HCT116 (cell line): ENCODE measurements around the gene IRAK4. TPM values are rescaled to one million over a fixed set of nuclear protein-coding genes. Genes with fewer than 3 reads are reported as not detected.

Experiments used
- ATAC-seq: fragments of 200-7000 bp; cut with Tn5 transposase; 2 replicates; pipeline ENCODE4 v1.9.1; 2020; ENCODE audit warnings: mild to moderate bottlenecking, moderate library complexity
- BruUV-seq: library from RNA; stranded (reverse); fragments of 400-500 nt; replicated peaks from 2 replicates; lab custom pipeline; 2021; lab: Mats Ljungman, UMichigan
- CTCF ChIA-PET: fragments of 300-600 bp; sonication (Branson Sonifier 250); formaldehyde crosslinking; loops from one replicate; lab custom pipeline; 2021; ENCODE audit warnings: antibody characterized with exemption; lab: Charles Lee
- POLR2A ChIA-PET: fragments of 300-600, 350-600 bp; sonication (Branson Sonifier 250); formaldehyde crosslinking; loops from one replicate; lab custom pipeline; 2021; ENCODE audit warnings: antibody characterized with exemption; lab: Charles Lee
- RAD21 ChIA-PET, 2 experiments: fragments of 300-600 bp; sonication (Branson Sonifier 250); formaldehyde crosslinking; loops; one replicate each; lab custom pipeline; 2023; ENCODE audit warnings: low total read pairs in 2 of 2; ENCODE audit not compliant: uncharacterized antibody in 2 of 2, unreplicated experiment in 2 of 2, low non-redundant PET in 1 of 2; lab: Charles Lee
- DNase-seq: peaks from one replicate; pipeline ENCODE4 v3.0.0-alpha.2; 2010; ENCODE audit warnings: low read depth, low spot score
- H2AFZ ChIP-seq: fragments of 200-600 bp; shearing (Covaris generic), sonication (generic); 2 replicates; pipeline ENCODE4 v1.6.1; 2017; ENCODE audit warnings: low read depth, mixed run types, mixed read lengths, antibody characterized with exemption, low read length; ENCODE audit not compliant: poor library complexity, severe bottlenecking
- H3K27ac ChIP-seq: 2 replicates; pipeline ENCODE4 v1.5.1; 2012; ENCODE audit warnings: low read depth, low read length
- H3K27me3 ChIP-seq: fragments of 200-600 bp; sonication (generic); 2 replicates; pipeline ENCODE4 v1.6.1; 2016; ENCODE audit warnings: mixed run types, low read length, mixed read lengths; ENCODE audit not compliant: insufficient read depth
- H3K36me3 ChIP-seq, 2 experiments: fragments of 200-500 bp in 1 of 2; fragments of 200-600 bp in 1 of 2; sonication (Bioruptor generic) in 1 of 2; sonication (generic) in 1 of 2; 2 replicates each; pipeline versions ENCODE4 v1.5.1 to v1.6.1; 2014 to 2016; ENCODE audit warnings: low read length in 2 of 2, inconsistent platforms in 1 of 2, mixed read lengths in 1 of 2, mixed run types in 1 of 2; ENCODE audit not compliant: insufficient read depth in 2 of 2, control insufficient read depth in 1 of 2
- H3K4me1 ChIP-seq, 2 experiments: fragments of 200-600 bp in 1 of 2; sonication (generic) in 1 of 2; 2 replicates each; pipeline versions ENCODE4 v1.5.1 to v1.6.1; 2012 to 2017; ENCODE audit warnings: low read length in 2 of 2, inconsistent platforms in 1 of 2, mild to moderate bottlenecking in 1 of 2, mixed read lengths in 1 of 2, mixed run types in 1 of 2, moderate library complexity in 1 of 2; ENCODE audit not compliant: insufficient read depth in 2 of 2, control insufficient read depth in 1 of 2
- H3K4me2 ChIP-seq: fragments of 200-600 bp; sonication (generic); 2 replicates; pipeline ENCODE4 v1.6.1; 2017; ENCODE audit warnings: mixed run types, low read length, mixed read lengths
- H3K4me3 ChIP-seq, 2 experiments: fragments of 200-600 bp in 1 of 2; sonication (generic) in 1 of 2; replicated peaks in 1 of 2; 2 replicates each; pipeline ENCODE4 v1.5.1; 2011 to 2016; ENCODE audit warnings: low read length in 2 of 2, control low read depth in 1 of 2, low read depth in 1 of 2, mild to moderate bottlenecking in 1 of 2, mixed read lengths in 1 of 2, mixed run types in 1 of 2
- H3K79me2 ChIP-seq: fragments of 200-600 bp; sonication (generic); 2 replicates; pipeline ENCODE4 v1.6.1; 2017; ENCODE audit warnings: mild to moderate bottlenecking, mixed run types, low read length, moderate library complexity, mixed read lengths; ENCODE audit not compliant: insufficient read depth
- H3K9ac ChIP-seq: fragments of 200-600 bp; sonication (generic); 2 replicates; pipeline ENCODE4 v1.6.1; 2016; ENCODE audit warnings: low read length, mixed read lengths
- H3K9me2 ChIP-seq: fragments of 200-600 bp; sonication (generic), shearing (Covaris generic); 2 replicates; pipeline ENCODE4 v1.6.1; 2017; ENCODE audit warnings: mixed run types, mild to moderate bottlenecking, moderate library complexity; ENCODE audit not compliant: insufficient read depth
- H3K9me3 ChIP-seq, 2 experiments: fragments of 200-500 bp in 1 of 2; fragments of 200-600 bp in 1 of 2; sonication (Bioruptor generic) in 1 of 2; sonication (generic) in 1 of 2; 2 replicates each; pipeline ENCODE4 v1.6.1; 2014 to 2017; ENCODE audit warnings: low read length in 2 of 2, mixed read lengths in 2 of 2, inconsistent platforms in 1 of 2, low read depth in 1 of 2, mild to moderate bottlenecking in 1 of 2, mixed run types in 1 of 2, moderate library complexity in 1 of 2; ENCODE audit not compliant: control insufficient read depth in 1 of 2, insufficient read depth in 1 of 2
- H4K20me1 ChIP-seq: fragments of 200-600 bp; sonication (generic), shearing (Covaris generic); 2 replicates; pipeline ENCODE4 v1.6.1; 2017; ENCODE audit warnings: mixed run types, mild to moderate bottlenecking, moderate library complexity; ENCODE audit not compliant: insufficient read depth
- ATF3 ChIP-seq: IDR thresholded peaks from 2 replicates; pipeline ENCODE4 v1.6.1; 2012
- CBX3 ChIP-seq: IDR thresholded peaks from 2 replicates; pipeline ENCODE4 v1.6.1; 2012; ENCODE audit warnings: low read depth
- CEBPB ChIP-seq: IDR thresholded peaks from 2 replicates; pipeline ENCODE4 v1.6.1; 2012; ENCODE audit warnings: low read depth
- CTCF ChIP-seq, 3 experiments: fragments of 200-600 bp in 1 of 3; sonication (generic) in 1 of 3; IDR thresholded peaks in 2 of 3; conservative IDR thresholded peaks in 1 of 3; 2 replicates each; pipeline ENCODE4 v1.5.1; 2012 to 2017; ENCODE audit warnings: low read depth in 2 of 3, low read length in 2 of 3, antibody characterized with exemption in 1 of 3, borderline replicate concordance in 1 of 3, control low read depth in 1 of 3, mild to moderate bottlenecking in 1 of 3, mixed read lengths in 1 of 3, mixed run types in 1 of 3, moderate library complexity in 1 of 3; ENCODE audit not compliant: insufficient read depth in 1 of 3
- EGR1 ChIP-seq: IDR thresholded peaks from 2 replicates; pipeline ENCODE4 v1.6.1; 2012; ENCODE audit warnings: low read depth
- ELF1 ChIP-seq: IDR thresholded peaks from 2 replicates; pipeline ENCODE4 v1.6.1; 2012; ENCODE audit warnings: low read depth, borderline replicate concordance
- EZH2 ChIP-seq: fragments of 200-600 bp; sonication (generic); IDR thresholded peaks from 2 replicates; pipeline ENCODE4 v1.6.1; 2017; ENCODE audit warnings: antibody characterized with exemption, mixed run types
- EZH2phosphoT487 ChIP-seq: fragments of 200-600 bp; IDR thresholded peaks from 2 replicates; pipeline ENCODE4 v1.6.1; 2018; ENCODE audit warnings: antibody characterized with exemption, borderline replicate concordance
- FOSL1 ChIP-seq: IDR thresholded peaks from 2 replicates; pipeline ENCODE4 v1.6.1; 2012; ENCODE audit warnings: low read depth
- JUND ChIP-seq: IDR thresholded peaks from 2 replicates; pipeline ENCODE4 v1.6.1; 2012
- MAX ChIP-seq: IDR thresholded peaks from 2 replicates; pipeline ENCODE4 v1.6.1; 2012
- POLR2AphosphoS5 ChIP-seq: IDR thresholded peaks from 2 replicates; pipeline ENCODE4 v1.6.1; 2011; ENCODE audit warnings: mild to moderate bottlenecking, low read depth, low read length, moderate library complexity
- RAD21 ChIP-seq: IDR thresholded peaks from 2 replicates; pipeline ENCODE4 v1.6.1; 2012; ENCODE audit warnings: low read depth, mild to moderate bottlenecking
- SIN3A ChIP-seq: IDR thresholded peaks from 2 replicates; pipeline ENCODE4 v1.6.1; 2012; ENCODE audit warnings: low read depth
- SP1 ChIP-seq: IDR thresholded peaks from 2 replicates; pipeline ENCODE4 v1.6.1; 2012; ENCODE audit warnings: low read depth
- SRF ChIP-seq: IDR thresholded peaks from 2 replicates; pipeline ENCODE4 v1.6.1; 2012; ENCODE audit warnings: low read depth
- TCF7L2 ChIP-seq: IDR thresholded peaks from 2 replicates; pipeline ENCODE4 v1.7.0; 2011; ENCODE audit warnings: borderline replicate concordance, inconsistent platforms; ENCODE audit not compliant: insufficient read depth, insufficient read length; ENCODE audit errors: extremely low read depth
- ZFX ChIP-seq: fragments of 450-650 bp; IDR thresholded peaks from 2 replicates; pipeline ENCODE4 v1.6.1; 2017
- ZNF274 ChIP-seq: fragments of 200-500 bp; sonication (Bioruptor generic); IDR thresholded peaks from 2 replicates; pipeline ENCODE4 v1.6.1; 2014; ENCODE audit warnings: mild to moderate bottlenecking, low read depth, low read length, inconsistent platforms
- intact Hi-C: fragments of 100-400 bp; cut with micrococcal nuclease; formaldehyde crosslinking; loops from 2 replicates; pipeline ENCODE4 v1.10.0; 2022
- total RNA-seq: library from RNA; stranded (reverse); gene quantifications from one replicate; pipeline ENCODE4 v1.2.1, GENCODE V29; 2021; ENCODE audit not compliant: unreplicated experiment

IRAK4 gene
- total RNA-seq, 1 experiment from 2014 or later, result 6.9 TPM

- POLR2A ChIA-PET, result no interaction called here
- H3K27ac ChIP-seq, result no peak overlapping the region
- H3K9ac ChIP-seq, result no peak overlapping the region
- H3K27me3 ChIP-seq, result no peaks in the 10 kb centered on the region
- no peaks in the 10 kb centered on the region for H3K79me2 ChIP-seq
- no peak for TF ChIP-seq JUND
- TF ChIP-seq EZH2, result no peak
- TF ChIP-seq POLR2AphosphoS5, result no peak
- no peak for TF ChIP-seq SIN3A
- no peak for TF ChIP-seq MAX
- TF ChIP-seq SRF, result no peak
- no peak for TF ChIP-seq FOSL1
- TF ChIP-seq CEBPB, result no peak
- no peak for TF ChIP-seq ELF1
- no peak for TF ChIP-seq EGR1
- no peak for TF ChIP-seq CTCF (IDR thresholded peaks at IDR 0.05 in 2 of 3, conservative IDR thresholded peaks at IDR 0.05 in 1 of 3; ENCODE audit: borderline replicate concordance in 1 of 3, insufficient read depth in 1 of 3, low read depth in 2 of 3, low read length in 2 of 3)
- TF ChIP-seq ZFX, result no peak
- no peak for TF ChIP-seq RAD21
- TF ChIP-seq ZNF274, result no peak
- TF ChIP-seq CBX3, result no peak
- TF ChIP-seq ATF3, result no peak
- no peak for TF ChIP-seq SP1
- no peak for TF ChIP-seq TCF7L2
- no peak for TF ChIP-seq EZH2phosphoT487
- H3K4me3 ChIP-seq, result no peak overlapping the region
- CTCF ChIA-PET, result no interaction called here
- RAD21 ChIA-PET, result no interaction called here
- H4K20me1 ChIP-seq, result no peaks in the 10 kb centered on the region
- DNase-seq, result no peak
- no TSS peak for BruUV-seq
- peaks cover 0 to 5% of the 10 kb centered on the region in 2 experiments; a peak in 1 of 4 replicates for H3K36me3 ChIP-seq
- H3K4me1 ChIP-seq, result no peaks in the 10 kb centered on the region
- H3K9me3 ChIP-seq, result no peaks in the 10 kb centered on the region
- no peak for ATAC-seq
- H3K4me2 ChIP-seq, result no peak overlapping the region
- H3K9me2 ChIP-seq, result no peaks in the 10 kb centered on the region
- intact Hi-C loops, result no loop called here
- H2AFZ ChIP-seq, result no peak overlapping the region
These were observed 7.5 kb downstream of the IRAK4 start for GRCh38 chr12:43766291-43766690.
